H1 (cell line): ENCODE results near the gene KCNK7. TPM values are rescaled to one million over a fixed set of nuclear protein-coding genes. Genes with fewer than 3 reads are reported as not detected.

Source experiments
- CBX5 ChIP-seq: fragments of 300-800, 300-1000 bp; sonication (generic); IDR thresholded peaks from 2 replicates; pipeline ENCODE4 v1.7.1; 2016; ENCODE audit warnings: antibody characterized with exemption, low read length, low read depth
- CBX8 ChIP-seq: fragments of 300-800, 300-1000 bp; sonication (generic); IDR thresholded peaks from 2 replicates; pipeline ENCODE4 v1.7.1; 2016; ENCODE audit warnings: low read depth, low read length, borderline replicate concordance
- GABPA ChIP-seq: IDR thresholded peaks from 2 replicates; pipeline ENCODE4 v1.6.1; 2011; ENCODE audit warnings: mild to moderate bottlenecking, low read length, moderate library complexity, borderline replicate concordance; ENCODE audit not compliant: insufficient read depth
- SP1 ChIP-seq: IDR thresholded peaks from 2 replicates; pipeline ENCODE4 v1.6.1; 2011; ENCODE audit warnings: low read depth, low read length
- TBP ChIP-seq: IDR thresholded peaks from 2 replicates; pipeline ENCODE4 v1.6.1; 2011; ENCODE audit warnings: low read depth, low read length, improper control_type of control experiment
- TCF12 ChIP-seq: IDR thresholded peaks from 2 replicates; pipeline ENCODE4 v1.6.1; 2011; ENCODE audit warnings: low read depth, mild to moderate bottlenecking, low read length
- polyA plus RNA-seq, 7 experiments: library from polyadenylated mRNA; depleted of rRNA in 3 of 7; stranded (reverse) in 5 of 7; unstranded in 2 of 7; fragments of >200 nt in 5 of 7; fragments of 200-250 nt in 2 of 7; gene quantifications; 1 replicate in 5 of 7; 2 replicates in 1 of 7; 4 replicates in 1 of 7; pipeline versions ENCODE4 v1.2.1 to v1.2.3, GENCODE V29; 2011 to 2013; ENCODE audit warnings: missing spikeins in 2 of 7, mixed read lengths in 2 of 7
- total RNA-seq: library from RNA; stranded (reverse); fragmentation: NEBNext Ultra II Directional; extraction: Animal tissue kit (Norgen Biotek cat#: 25700); gene quantifications from 2 replicates; pipeline ENCODE4 v1.2.1, GENCODE V29; 2021
- TF ChIP-seq, protein P1 (sequence below), 3 experiments: IDR thresholded peaks; 1 replicate in 2 of 3; 2 replicates in 1 of 3; pipeline versions ENCODE4 v1.5.1 to v1.6.1; 2011; ENCODE audit warnings: low read length in 3 of 3, mild to moderate bottlenecking in 3 of 3, inconsistent platforms in 2 of 3, low read depth in 1 of 3, moderate library complexity in 1 of 3; ENCODE audit not compliant: insufficient read depth in 1 of 3; ENCODE audit errors: control extremely low read depth in 1 of 3
- TF ChIP-seq, protein P2 (sequence below): fragments of 300-600 bp; sonication (generic); IDR thresholded peaks from 2 replicates; pipeline ENCODE4 v1.7.1; 2012; ENCODE audit warnings: low read length, moderate library complexity, mild to moderate bottlenecking, inconsistent platforms; ENCODE audit not compliant: insufficient replicate concordance

The KCNK7 gene
- total and polyA plus RNA-seq, 2 of the 8 experiments (the other 6 are each of a cell fraction or from before 2014, with no cell fraction given): 0.74 to 1.0 TPM

DNA sequence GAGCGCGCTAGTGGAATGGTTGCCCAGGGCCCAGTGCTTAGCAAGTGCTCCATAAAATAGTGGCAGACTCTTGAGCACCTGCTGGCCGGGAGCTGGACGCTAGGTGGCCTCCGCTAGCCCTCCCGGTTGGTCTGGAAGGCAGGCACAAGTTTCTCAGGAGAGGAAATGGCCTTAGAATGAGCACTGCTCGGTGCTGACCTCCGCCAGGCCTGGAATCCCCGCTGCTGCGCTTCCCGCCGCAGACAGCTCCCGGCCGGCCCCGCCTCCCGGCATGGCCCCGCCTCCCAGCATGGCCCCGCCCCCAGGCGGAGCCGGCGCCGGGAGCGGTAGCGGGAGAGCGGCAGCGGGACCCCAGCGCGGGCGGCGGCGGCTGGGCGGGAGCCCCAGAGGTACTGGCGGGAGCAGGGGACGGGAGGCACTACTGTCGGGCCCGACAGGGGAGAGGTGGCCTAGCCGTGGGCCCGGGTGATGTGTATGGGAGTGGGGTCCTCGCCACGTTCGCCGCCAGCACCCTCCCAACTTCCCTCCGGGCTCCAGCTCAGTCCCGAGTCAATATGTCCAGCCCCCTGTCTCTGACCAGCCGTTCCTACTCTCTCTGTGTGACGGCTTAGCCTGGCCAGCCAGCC, 42.3 kb upstream of the KCNK7 start, which contains the start of gene SIPA1 (continued):
- TF ChIP-seq, protein P1, sequence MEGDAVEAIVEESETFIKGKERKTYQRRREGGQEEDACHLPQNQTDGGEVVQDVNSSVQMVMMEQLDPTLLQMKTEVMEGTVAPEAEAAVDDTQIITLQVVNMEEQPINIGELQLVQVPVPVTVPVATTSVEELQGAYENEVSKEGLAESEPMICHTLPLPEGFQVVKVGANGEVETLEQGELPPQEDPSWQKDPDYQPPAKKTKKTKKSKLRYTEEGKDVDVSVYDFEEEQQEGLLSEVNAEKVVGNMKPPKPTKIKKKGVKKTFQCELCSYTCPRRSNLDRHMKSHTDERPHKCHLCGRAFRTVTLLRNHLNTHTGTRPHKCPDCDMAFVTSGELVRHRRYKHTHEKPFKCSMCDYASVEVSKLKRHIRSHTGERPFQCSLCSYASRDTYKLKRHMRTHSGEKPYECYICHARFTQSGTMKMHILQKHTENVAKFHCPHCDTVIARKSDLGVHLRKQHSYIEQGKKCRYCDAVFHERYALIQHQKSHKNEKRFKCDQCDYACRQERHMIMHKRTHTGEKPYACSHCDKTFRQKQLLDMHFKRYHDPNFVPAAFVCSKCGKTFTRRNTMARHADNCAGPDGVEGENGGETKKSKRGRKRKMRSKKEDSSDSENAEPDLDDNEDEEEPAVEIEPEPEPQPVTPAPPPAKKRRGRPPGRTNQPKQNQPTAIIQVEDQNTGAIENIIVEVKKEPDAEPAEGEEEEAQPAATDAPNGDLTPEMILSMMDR (IDR thresholded peaks at IDR 0.05; ENCODE audit: control extremely low read depth in 1 of 3, insufficient read depth in 1 of 3, low read depth in 1 of 3, low read length in 3 of 3): peak in 2 of 3 experiments; percentile 60 to 71; a peak in 3 of 4 replicates
- no peak for TF ChIP-seq CBX8
- TF ChIP-seq, protein P2, sequence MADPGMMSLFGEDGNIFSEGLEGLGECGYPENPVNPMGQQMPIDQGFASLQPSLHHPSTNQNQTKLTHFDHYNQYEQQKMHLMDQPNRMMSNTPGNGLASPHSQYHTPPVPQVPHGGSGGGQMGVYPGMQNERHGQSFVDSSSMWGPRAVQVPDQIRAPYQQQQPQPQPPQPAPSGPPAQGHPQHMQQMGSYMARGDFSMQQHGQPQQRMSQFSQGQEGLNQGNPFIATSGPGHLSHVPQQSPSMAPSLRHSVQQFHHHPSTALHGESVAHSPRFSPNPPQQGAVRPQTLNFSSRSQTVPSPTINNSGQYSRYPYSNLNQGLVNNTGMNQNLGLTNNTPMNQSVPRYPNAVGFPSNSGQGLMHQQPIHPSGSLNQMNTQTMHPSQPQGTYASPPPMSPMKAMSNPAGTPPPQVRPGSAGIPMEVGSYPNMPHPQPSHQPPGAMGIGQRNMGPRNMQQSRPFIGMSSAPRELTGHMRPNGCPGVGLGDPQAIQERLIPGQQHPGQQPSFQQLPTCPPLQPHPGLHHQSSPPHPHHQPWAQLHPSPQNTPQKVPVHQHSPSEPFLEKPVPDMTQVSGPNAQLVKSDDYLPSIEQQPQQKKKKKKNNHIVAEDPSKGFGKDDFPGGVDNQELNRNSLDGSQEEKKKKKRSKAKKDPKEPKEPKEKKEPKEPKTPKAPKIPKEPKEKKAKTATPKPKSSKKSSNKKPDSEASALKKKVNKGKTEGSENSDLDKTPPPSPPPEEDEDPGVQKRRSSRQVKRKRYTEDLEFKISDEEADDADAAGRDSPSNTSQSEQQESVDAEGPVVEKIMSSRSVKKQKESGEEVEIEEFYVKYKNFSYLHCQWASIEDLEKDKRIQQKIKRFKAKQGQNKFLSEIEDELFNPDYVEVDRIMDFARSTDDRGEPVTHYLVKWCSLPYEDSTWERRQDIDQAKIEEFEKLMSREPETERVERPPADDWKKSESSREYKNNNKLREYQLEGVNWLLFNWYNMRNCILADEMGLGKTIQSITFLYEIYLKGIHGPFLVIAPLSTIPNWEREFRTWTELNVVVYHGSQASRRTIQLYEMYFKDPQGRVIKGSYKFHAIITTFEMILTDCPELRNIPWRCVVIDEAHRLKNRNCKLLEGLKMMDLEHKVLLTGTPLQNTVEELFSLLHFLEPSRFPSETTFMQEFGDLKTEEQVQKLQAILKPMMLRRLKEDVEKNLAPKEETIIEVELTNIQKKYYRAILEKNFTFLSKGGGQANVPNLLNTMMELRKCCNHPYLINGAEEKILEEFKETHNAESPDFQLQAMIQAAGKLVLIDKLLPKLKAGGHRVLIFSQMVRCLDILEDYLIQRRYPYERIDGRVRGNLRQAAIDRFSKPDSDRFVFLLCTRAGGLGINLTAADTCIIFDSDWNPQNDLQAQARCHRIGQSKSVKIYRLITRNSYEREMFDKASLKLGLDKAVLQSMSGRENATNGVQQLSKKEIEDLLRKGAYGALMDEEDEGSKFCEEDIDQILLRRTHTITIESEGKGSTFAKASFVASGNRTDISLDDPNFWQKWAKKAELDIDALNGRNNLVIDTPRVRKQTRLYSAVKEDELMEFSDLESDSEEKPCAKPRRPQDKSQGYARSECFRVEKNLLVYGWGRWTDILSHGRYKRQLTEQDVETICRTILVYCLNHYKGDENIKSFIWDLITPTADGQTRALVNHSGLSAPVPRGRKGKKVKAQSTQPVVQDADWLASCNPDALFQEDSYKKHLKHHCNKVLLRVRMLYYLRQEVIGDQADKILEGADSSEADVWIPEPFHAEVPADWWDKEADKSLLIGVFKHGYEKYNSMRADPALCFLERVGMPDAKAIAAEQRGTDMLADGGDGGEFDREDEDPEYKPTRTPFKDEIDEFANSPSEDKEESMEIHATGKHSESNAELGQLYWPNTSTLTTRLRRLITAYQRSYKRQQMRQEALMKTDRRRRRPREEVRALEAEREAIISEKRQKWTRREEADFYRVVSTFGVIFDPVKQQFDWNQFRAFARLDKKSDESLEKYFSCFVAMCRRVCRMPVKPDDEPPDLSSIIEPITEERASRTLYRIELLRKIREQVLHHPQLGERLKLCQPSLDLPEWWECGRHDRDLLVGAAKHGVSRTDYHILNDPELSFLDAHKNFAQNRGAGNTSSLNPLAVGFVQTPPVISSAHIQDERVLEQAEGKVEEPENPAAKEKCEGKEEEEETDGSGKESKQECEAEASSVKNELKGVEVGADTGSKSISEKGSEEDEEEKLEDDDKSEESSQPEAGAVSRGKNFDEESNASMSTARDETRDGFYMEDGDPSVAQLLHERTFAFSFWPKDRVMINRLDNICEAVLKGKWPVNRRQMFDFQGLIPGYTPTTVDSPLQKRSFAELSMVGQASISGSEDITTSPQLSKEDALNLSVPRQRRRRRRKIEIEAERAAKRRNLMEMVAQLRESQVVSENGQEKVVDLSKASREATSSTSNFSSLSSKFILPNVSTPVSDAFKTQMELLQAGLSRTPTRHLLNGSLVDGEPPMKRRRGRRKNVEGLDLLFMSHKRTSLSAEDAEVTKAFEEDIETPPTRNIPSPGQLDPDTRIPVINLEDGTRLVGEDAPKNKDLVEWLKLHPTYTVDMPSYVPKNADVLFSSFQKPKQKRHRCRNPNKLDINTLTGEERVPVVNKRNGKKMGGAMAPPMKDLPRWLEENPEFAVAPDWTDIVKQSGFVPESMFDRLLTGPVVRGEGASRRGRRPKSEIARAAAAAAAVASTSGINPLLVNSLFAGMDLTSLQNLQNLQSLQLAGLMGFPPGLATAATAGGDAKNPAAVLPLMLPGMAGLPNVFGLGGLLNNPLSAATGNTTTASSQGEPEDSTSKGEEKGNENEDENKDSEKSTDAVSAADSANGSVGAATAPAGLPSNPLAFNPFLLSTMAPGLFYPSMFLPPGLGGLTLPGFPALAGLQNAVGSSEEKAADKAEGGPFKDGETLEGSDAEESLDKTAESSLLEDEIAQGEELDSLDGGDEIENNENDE: no peak
- no peak for TF ChIP-seq CBX5
- peak; percentile 42; the same call in 1 of the 2 replicates for TF ChIP-seq TBP
- peak; percentile 61; the same call in 1 of the 2 replicates for TF ChIP-seq SP1
- no peak for TF ChIP-seq TCF12
- TF ChIP-seq GABPA: peak; percentile 5; the same call in 1 of the 2 replicates
